ENCODE measurements around the gene SLC5A2.
"Not testable (repeated sequence)": the region's sequence is repeated elsewhere in the genome, so short reads cannot be mapped to it uniquely, and the experiment has no call there.

The SLC5A2 gene

DNA sequence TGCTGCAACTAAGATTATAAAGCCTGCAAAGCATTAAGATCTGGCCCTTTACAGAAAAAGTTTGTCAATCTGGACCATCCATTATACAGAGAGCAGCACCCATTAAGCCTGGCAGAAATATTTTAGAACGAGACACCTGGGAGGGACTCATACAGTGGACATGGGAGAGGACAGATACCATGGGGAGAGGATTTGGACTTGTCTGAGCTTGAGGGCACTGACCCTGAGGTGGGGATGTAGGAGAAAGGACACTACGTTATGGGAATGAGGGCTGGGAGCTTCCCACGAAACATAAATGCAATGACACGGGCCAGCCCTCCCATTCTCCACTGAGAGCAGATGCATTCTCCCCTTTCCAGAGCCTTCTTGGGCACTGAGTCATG lies 19.0 kb downstream of the SLC5A2 start:
- DNase-seq = no peak
- Histone ChIP-seq H3K56ac (ENCODE audit: low read length) (no peak overlapping the region), H2BK120ac (ENCODE audit: low read depth, low read length) (no peak overlapping the region), H3K4me1 (ENCODE audit: control insufficient read depth, low read depth, low read length) (no peaks in the 10 kb centered on the region), H2BK15ac (replicated peaks; ENCODE audit: low read depth) (no peak overlapping the region), H2AK5ac (ENCODE audit: low read length) (no peak overlapping the region), H3K18ac (ENCODE audit: low read length) (no peak overlapping the region), H3K23ac (ENCODE audit: low read length) (no peak overlapping the region), H3K27ac (ENCODE audit: low read depth, low read length) (no peak overlapping the region), H3K9ac (ENCODE audit: low read length) (no peak overlapping the region), H4K5ac (ENCODE audit: low read length) (no peak overlapping the region), H3K4me2 (ENCODE audit: low read length) (no peak overlapping the region), H2BK5ac (ENCODE audit: low read length) (no peak overlapping the region), H4K8ac (ENCODE audit: low read depth, low read length) (no peak overlapping the region), H3K4me3 (ENCODE audit: low read length) (no peak overlapping the region), H3K36me3 (ENCODE audit: control insufficient read depth, insufficient read depth, low read length) (no peaks in the 10 kb centered on the region), H3K27me3 (ENCODE audit: insufficient read depth, low read length, poor library complexity) (no peaks in the 10 kb centered on the region), H3K79me1 (ENCODE audit: low read length) (no peaks in the 10 kb centered on the region), H3K4ac (ENCODE audit: low read depth, low read length) (no peak overlapping the region), H3K79me2 (ENCODE audit: control insufficient read depth, insufficient read depth, low read length) (no peaks in the 10 kb centered on the region)
- WGBS (ENCODE audit: extremely low coverage, insufficient coverage, low lambda C conversion rate) = no CpG with 5 or more reads among the region's 4 CpGs

DNA sequence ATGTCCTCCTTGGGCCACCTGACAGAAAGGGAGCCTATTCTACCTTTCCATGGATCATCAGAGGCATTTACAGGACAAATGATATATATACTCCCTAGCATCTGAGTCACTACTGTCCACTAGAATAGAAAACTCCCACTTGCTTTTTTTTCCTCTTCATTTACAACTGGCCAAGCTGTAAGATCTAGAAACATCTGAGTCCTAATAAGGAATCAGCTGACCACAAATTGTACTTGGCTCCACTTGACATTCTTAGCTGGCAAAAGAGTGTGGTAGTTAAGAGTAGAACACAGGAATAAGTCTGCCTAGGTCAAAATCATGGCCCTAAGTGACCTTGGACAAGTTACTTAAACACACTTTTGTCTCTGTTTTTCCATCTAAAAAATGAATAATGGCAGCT lies 20.1 kb downstream of the SLC5A2 start:
- Histone ChIP-seq H3K4me1 (ENCODE audit: control insufficient read depth, low read depth, low read length) (peaks cover 3% of the 10 kb centered on the region), H3K4me2 (ENCODE audit: low read length) (no peak overlapping the region), H3K4me3 (ENCODE audit: low read length) (no peak overlapping the region), H3K79me2 (ENCODE audit: control insufficient read depth, insufficient read depth, low read length) (no peaks in the 10 kb centered on the region), H3K9ac (ENCODE audit: low read length) (no peak overlapping the region), H3K27me3 (ENCODE audit: insufficient read depth, low read length, poor library complexity) (no peaks in the 10 kb centered on the region), H3K79me1 (ENCODE audit: low read length) (peaks cover 4% of the 10 kb centered on the region), H3K4ac (ENCODE audit: low read depth, low read length) (no peak overlapping the region), H3K18ac (ENCODE audit: low read length) (no peak overlapping the region), H3K27ac (ENCODE audit: low read depth, low read length) (no peak overlapping the region), H4K5ac (ENCODE audit: low read length) (no peak overlapping the region), H4K8ac (ENCODE audit: low read depth, low read length) (no peak overlapping the region), H3K36me3 (ENCODE audit: control insufficient read depth, insufficient read depth, low read length) (no peaks in the 10 kb centered on the region), H2AK5ac (ENCODE audit: low read length) (no peak overlapping the region), H2BK120ac (ENCODE audit: low read depth, low read length) (no peak overlapping the region), H3K56ac (ENCODE audit: low read length) (no peak overlapping the region), H2BK15ac (replicated peaks; ENCODE audit: low read depth) (no peak overlapping the region), H3K23ac (ENCODE audit: low read length) (no peak overlapping the region), H2BK5ac (ENCODE audit: low read length) (no peak overlapping the region)
- DNase-seq = no peak

DNA sequence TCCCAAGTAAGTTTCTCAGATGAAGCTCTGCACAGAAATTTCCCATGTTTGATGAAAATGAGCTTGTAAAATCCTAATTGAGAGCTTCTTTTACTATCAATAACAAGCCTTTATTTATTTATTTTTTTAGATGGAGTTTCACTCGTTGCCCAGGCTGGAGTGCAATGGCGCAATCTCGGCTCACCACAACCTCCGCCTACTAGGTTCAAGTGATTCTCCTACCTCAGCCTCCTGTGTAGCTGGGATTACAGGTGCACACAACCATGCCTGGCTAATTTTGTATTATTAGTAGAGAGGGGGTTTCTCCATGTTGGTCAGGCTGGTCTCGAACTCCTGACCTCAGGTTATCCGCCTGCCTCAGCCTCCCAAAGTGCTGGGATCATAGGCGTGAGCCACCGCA lies 20.6 kb downstream of the SLC5A2 start:
- not testable (repeated sequence) for H2AK5ac ChIP-seq (ENCODE audit: low read length); H3K27ac ChIP-seq (ENCODE audit: low read depth, low read length); H2BK5ac ChIP-seq (ENCODE audit: low read length); H3K18ac ChIP-seq (ENCODE audit: low read length); H3K4me2 ChIP-seq (ENCODE audit: low read length); H3K9ac ChIP-seq (ENCODE audit: low read length); H3K4ac ChIP-seq (ENCODE audit: low read depth, low read length); H3K4me3 ChIP-seq (ENCODE audit: low read length); H3K27me3 ChIP-seq (ENCODE audit: insufficient read depth, low read length, poor library complexity); H2BK120ac ChIP-seq (ENCODE audit: low read depth, low read length); H3K79me2 ChIP-seq (ENCODE audit: control insufficient read depth, insufficient read depth, low read length); H3K56ac ChIP-seq (ENCODE audit: low read length); H4K5ac ChIP-seq (ENCODE audit: low read length); H3K4me1 ChIP-seq (ENCODE audit: control insufficient read depth, low read depth, low read length); H3K36me3 ChIP-seq (ENCODE audit: control insufficient read depth, insufficient read depth, low read length); H3K23ac ChIP-seq (ENCODE audit: low read length); H2BK15ac ChIP-seq (replicated peaks; ENCODE audit: low read depth); H3K79me1 ChIP-seq (ENCODE audit: low read length); DNase-seq; H4K8ac ChIP-seq (ENCODE audit: low read depth, low read length)
- WGBS (ENCODE audit: extremely low coverage, insufficient coverage, low lambda C conversion rate) = no CpG with 5 or more reads among the region's 8 CpGs

DNA sequence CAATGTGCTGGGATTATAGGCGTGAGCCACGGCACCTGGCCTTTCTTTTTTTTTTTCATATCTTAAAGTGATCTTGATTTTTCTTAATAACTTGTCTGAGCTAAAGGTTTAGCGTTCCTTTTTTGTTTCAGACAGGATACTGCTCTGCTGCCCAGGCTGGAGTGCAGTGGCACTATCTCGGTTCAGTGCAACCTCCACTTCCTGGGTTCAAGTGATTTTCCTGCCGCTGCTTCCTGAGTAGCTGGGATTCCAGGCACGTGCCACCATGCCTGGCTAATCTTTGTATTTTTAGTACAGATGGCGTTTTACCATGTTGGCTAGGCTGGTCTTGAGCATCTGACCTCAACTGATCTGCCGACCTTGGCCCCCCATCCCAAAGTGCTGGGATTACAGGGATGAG lies 21.2 kb downstream of the SLC5A2 start:
- Histone ChIP-seq H2BK120ac (ENCODE audit: low read depth, low read length) (no peak overlapping the region), H3K4ac (ENCODE audit: low read depth, low read length) (no peak overlapping the region)
- DNase-seq = no peak

DNA sequence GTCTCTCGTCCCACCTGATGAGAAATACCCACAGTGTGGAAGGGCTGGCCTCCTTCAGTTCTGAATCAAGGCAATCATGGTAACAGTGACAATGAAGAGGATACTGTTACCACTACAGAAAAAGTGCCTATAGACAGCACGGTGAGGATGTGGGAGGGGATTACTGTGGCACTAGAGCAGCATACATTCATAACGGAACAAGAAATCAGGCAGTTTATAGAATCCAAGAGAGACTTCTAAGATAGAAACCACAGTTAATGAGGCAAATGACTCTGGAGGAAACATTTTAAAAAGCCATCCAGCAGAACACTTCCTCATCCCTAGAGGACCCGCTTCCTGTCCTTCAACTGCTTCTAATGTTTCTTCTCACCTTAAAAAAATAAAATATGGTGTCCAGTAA lies 22.6 kb downstream of the SLC5A2 start:
- Histone ChIP-seq H3K18ac (ENCODE audit: low read length) (no peak overlapping the region), H3K23ac (ENCODE audit: low read length) (no peak overlapping the region), H3K79me2 (ENCODE audit: control insufficient read depth, insufficient read depth, low read length) (no peaks in the 10 kb centered on the region), H2BK5ac (ENCODE audit: low read length) (no peak overlapping the region), H3K27me3 (ENCODE audit: insufficient read depth, low read length, poor library complexity) (no peaks in the 10 kb centered on the region), H3K4me1 (ENCODE audit: control insufficient read depth, low read depth, low read length) (peaks cover 5% of the 10 kb centered on the region), H3K4ac (ENCODE audit: low read depth, low read length) (no peak overlapping the region), H2BK15ac (replicated peaks; ENCODE audit: low read depth) (no peak overlapping the region), H3K27ac (ENCODE audit: low read depth, low read length) (no peak overlapping the region), H3K4me3 (ENCODE audit: low read length) (no peak overlapping the region), H4K5ac (ENCODE audit: low read length) (no peak overlapping the region), H3K36me3 (ENCODE audit: control insufficient read depth, insufficient read depth, low read length) (no peaks in the 10 kb centered on the region), H4K8ac (ENCODE audit: low read depth, low read length) (no peak overlapping the region), H2AK5ac (ENCODE audit: low read length) (no peak overlapping the region), H3K9ac (ENCODE audit: low read length) (no peak overlapping the region), H2BK120ac (ENCODE audit: low read depth, low read length) (no peak overlapping the region), H3K79me1 (ENCODE audit: low read length) (peaks cover 4% of the 10 kb centered on the region), H3K4me2 (ENCODE audit: low read length) (no peak overlapping the region), H3K56ac (ENCODE audit: low read length) (no peak overlapping the region)
- WGBS (ENCODE audit: extremely low coverage, insufficient coverage, low lambda C conversion rate) = no CpG with 5 or more reads among the region's 4 CpGs
- no peak for DNase-seq

More for the DNA sequence above, 21.2 kb downstream of the SLC5A2 start:
- H3K27me3 ChIP-seq (ENCODE audit: insufficient read depth, low read length, poor library complexity) = no peaks in the 10 kb centered on the region
- H2BK5ac ChIP-seq (ENCODE audit: low read length) = no peak overlapping the region
- no peak overlapping the region for H3K4me3 ChIP-seq (ENCODE audit: low read length)
- no peak overlapping the region for H2AK5ac ChIP-seq (ENCODE audit: low read length)
- peaks cover 5% of the 10 kb centered on the region for H3K4me1 ChIP-seq (ENCODE audit: control insufficient read depth, low read depth, low read length)
- no CpG with 5 or more reads among the region's 8 CpGs for WGBS (ENCODE audit: extremely low coverage, insufficient coverage, low lambda C conversion rate)
- no peak overlapping the region for H2BK15ac ChIP-seq (replicated peaks; ENCODE audit: low read depth)
- no peaks in the 10 kb centered on the region for H3K79me2 ChIP-seq (ENCODE audit: control insufficient read depth, insufficient read depth, low read length)
- no peak overlapping the region for H4K8ac ChIP-seq (ENCODE audit: low read depth, low read length)
- H3K4me2 ChIP-seq (ENCODE audit: low read length) = no peak overlapping the region
- peaks cover 4% of the 10 kb centered on the region for H3K79me1 ChIP-seq (ENCODE audit: low read length)
- no peaks in the 10 kb centered on the region for H3K36me3 ChIP-seq (ENCODE audit: control insufficient read depth, insufficient read depth, low read length)
- no peak overlapping the region for H3K9ac ChIP-seq (ENCODE audit: low read length)
- no peak overlapping the region for H4K5ac ChIP-seq (ENCODE audit: low read length)
- H3K18ac ChIP-seq (ENCODE audit: low read length) = no peak overlapping the region
- H3K56ac ChIP-seq (ENCODE audit: low read length) = no peak overlapping the region
- H3K23ac ChIP-seq (ENCODE audit: low read length) = no peak overlapping the region
- H3K27ac ChIP-seq (ENCODE audit: low read depth, low read length) = no peak overlapping the region

DNA sequence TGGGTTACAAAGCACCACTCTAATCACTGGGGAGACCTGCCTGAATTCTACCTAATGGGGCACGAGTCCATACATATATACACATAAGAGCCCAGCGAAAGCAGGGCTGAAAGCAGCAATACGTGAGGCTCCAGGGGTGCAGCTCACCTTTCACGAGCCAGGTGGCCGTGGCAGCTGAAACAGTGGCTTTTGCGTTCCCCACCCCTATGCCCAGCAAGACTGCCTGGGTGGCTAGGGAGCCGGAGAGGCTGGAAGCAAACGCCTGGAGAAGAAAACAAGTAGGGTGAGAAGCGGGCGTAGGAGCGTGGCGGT lies 24.6 kb downstream of the SLC5A2 start:
- Histone ChIP-seq H3K79me2 (ENCODE audit: control insufficient read depth, insufficient read depth, low read length) (no peaks in the 10 kb centered on the region), H3K9ac (ENCODE audit: low read length) (peak overlapping the region; percentile 83), H2BK5ac (ENCODE audit: low read length) (no peak overlapping the region), H3K18ac (ENCODE audit: low read length) (no peak overlapping the region), H3K27me3 (ENCODE audit: insufficient read depth, low read length, poor library complexity) (no peaks in the 10 kb centered on the region), H2BK120ac (ENCODE audit: low read depth, low read length) (no peak overlapping the region), H3K36me3 (ENCODE audit: control insufficient read depth, insufficient read depth, low read length) (no peaks in the 10 kb centered on the region), H3K4ac (ENCODE audit: low read depth, low read length) (no peak overlapping the region), H3K4me2 (ENCODE audit: low read length) (peak overlapping the region; percentile 30), H3K23ac (ENCODE audit: low read length) (no peak overlapping the region), H2BK15ac (replicated peaks; ENCODE audit: low read depth) (no peak overlapping the region), H3K27ac (ENCODE audit: low read depth, low read length) (no peak overlapping the region), H3K4me3 (ENCODE audit: low read length) (peak overlapping the region; percentile 64), H4K5ac (ENCODE audit: low read length) (no peak overlapping the region), H4K8ac (ENCODE audit: low read depth, low read length) (no peak overlapping the region), H2AK5ac (ENCODE audit: low read length) (no peak overlapping the region), H3K79me1 (ENCODE audit: low read length) (peaks cover 4% of the 10 kb centered on the region), H3K56ac (ENCODE audit: low read length) (peak overlapping the region; percentile 98), H3K4me1 (ENCODE audit: control insufficient read depth, low read depth, low read length) (peaks cover 5% of the 10 kb centered on the region)
- no peak for DNase-seq
- no CpG with 5 or more reads among the region's 12 CpGs for WGBS (ENCODE audit: extremely low coverage, insufficient coverage, low lambda C conversion rate)
